ENCODE data around the gene DYNLT2.

GRCh38 chr6:169789146-169789943 lies 38.0 kb upstream of the DYNLT2 start:
- no peak for TF ChIP-seq CTCF (IDR thresholded peaks at IDR 0.05)
- TF ChIP-seq ZNF263 (CRISPR knock-in tag; IDR thresholded peaks at IDR 0.05; ENCODE audit: low read depth), result no peak
- no peak for TF ChIP-seq ZBTB43 (CRISPR knock-in tag; IDR thresholded peaks at IDR 0.05)
- TF ChIP-seq ESRRA (CRISPR knock-in tag; IDR thresholded peaks at IDR 0.05; ENCODE audit: borderline replicate concordance), result no peak
- TF ChIP-seq CREM (CRISPR knock-in tag; IDR thresholded peaks at IDR 0.05), result no peak
- no peak for TF ChIP-seq E2F1 (CRISPR knock-in tag; IDR thresholded peaks at IDR 0.05)
